ENCODE results near the gene ATP7A. TPM values are rescaled to one million over a fixed set of nuclear protein-coding genes. Genes with fewer than 3 reads are reported as not detected.

Gene ATP7A
- total and polyA plus RNA-seq, 9 of the 15 experiments (the other 6 are each of a cell fraction or from before 2014, with no cell fraction given) = 7.8 to 22.7 (median 11.6) TPM

GRCh38 chrX:77952173-77952572 lies 41.7 kb downstream of the ATP7A start:
- Histone ChIP-seq H4K20me1 (replicated peaks; ENCODE audit: control insufficient read depth, insufficient read depth, low read length) (no peaks in the 10 kb centered on the region), H3K9ac (ENCODE audit: insufficient read depth in 1 of 2, low read depth in 2 of 2, low read length in 2 of 2) (no peak overlapping the region), H3K27ac (ENCODE audit: extremely low read depth, low read depth, low read length) (peak overlapping the region; percentile 39; the same call in 2 of the 3 replicates), H3K4me1 (replicated peaks in 1 of 2; ENCODE audit: control insufficient read depth in 2 of 2, insufficient read depth in 2 of 2, low read length in 2 of 2) (no peaks in the 10 kb centered on the region; a peak in 1 of 5 replicates), H3K27me3 (ENCODE audit: control insufficient read depth in 2 of 2, insufficient read depth in 2 of 2, low read length in 2 of 2) (no peaks in the 10 kb centered on the region), H3K36me3 (ENCODE audit: control insufficient read depth, insufficient read depth, low read length) (no peaks in the 10 kb centered on the region; the same call in 2 of the 3 replicates), H2AFZ (ENCODE audit: low read depth, low read length) (no peak overlapping the region), H3K79me2 (ENCODE audit: control insufficient read depth, insufficient read depth, low read length) (peaks cover 78% of the 10 kb centered on the region), H3K9me3 (replicated peaks; ENCODE audit: control insufficient read depth, insufficient read depth, low read depth, low read length) (no peaks in the 10 kb centered on the region; the same call in 1 of the 2 replicates), H3K4me2 (ENCODE audit: insufficient read depth, low read length) (no peak overlapping the region), H3K4me3 (no peak overlapping the region), H3K9me1 (ENCODE audit: control insufficient read depth, insufficient read depth, low read length) (no peaks in the 10 kb centered on the region)
- BruUV-seq (replicated peaks) = no TSS peak
- no peak for TF ChIP-seq SIRT6 (IDR thresholded peaks at IDR 0.05; ENCODE audit: low read depth, low read length)
- no peak for TF ChIP-seq ZNF57 (CRISPR knock-in tag; IDR thresholded peaks at IDR 0.05)
- no peak for TF ChIP-seq TAF7 (tag; IDR thresholded peaks at IDR 0.05)
- TF ChIP-seq MYBL2 (IDR thresholded peaks at IDR 0.05; ENCODE audit: low read depth) = no peak
- no peak for TF ChIP-seq MYBL2 (CRISPR knock-in tag; IDR thresholded peaks at IDR 0.05; ENCODE audit: borderline replicate concordance)
- no peak for TF ChIP-seq CTCFL (IDR thresholded peaks at IDR 0.05; ENCODE audit: borderline replicate concordance, insufficient read depth, low read depth, low read length, poor library complexity, severe bottlenecking)
- no peak for TF ChIP-seq FIP1L1 (IDR thresholded peaks at IDR 0.05; ENCODE audit: low read depth, low read length, poor library complexity, severe bottlenecking)
- TF ChIP-seq KAT7 (CRISPR knock-in tag; IDR thresholded peaks at IDR 0.05; ENCODE audit: borderline replicate concordance) = no peak
- TF ChIP-seq ZNF263 (CRISPR knock-in tag; IDR thresholded peaks at IDR 0.05; ENCODE audit: borderline replicate concordance) = no peak
- no peak for TF ChIP-seq RBM25 (IDR thresholded peaks at IDR 0.05; ENCODE audit: low read depth, low read length, severe bottlenecking)
- no peak for TF ChIP-seq ZNF511 (CRISPR knock-in tag; IDR thresholded peaks at IDR 0.05)
- TF ChIP-seq ZFPM2 (CRISPR knock-in tag; IDR thresholded peaks at IDR 0.05) = no peak
- TF ChIP-seq PTBP1 (IDR thresholded peaks at IDR 0.05; ENCODE audit: low read depth, low read length) = no peak
- no peak for FAIRE-seq
- CTCF ChIA-PET (ENCODE audit: low intra/inter-chr PET ratio) = no interaction called here
- POLR2A ChIA-PET = no interaction called here
- in situ Hi-C loops (cut with MboI) (no loop called here), intact Hi-C loops (cut with micrococcal nuclease) (loop anchor here (5.0 kb wide), 1 partner anchor 35 kb away; no protein-coding TSS in a partner anchor)
- 25% methylated on average over 1 of the region's 1 CpG for WGBS (ENCODE audit: insufficient coverage, low coverage, missing lambda C conversion rate)
- no peak for DNase-seq (ENCODE audit: extremely low read depth in 1 of 4, low spot score in 3 of 4)
- ATAC-seq = no peak

Measured in K562 (cell line).